Neural progenitor cell (in vitro differentiated cells): ENCODE data around the gene SGSM1. TPM values are rescaled to one million over a fixed set of nuclear protein-coding genes. Genes with fewer than 3 reads are reported as not detected.

ENCODE experiments used
- DNase-seq: peaks from one replicate; pipeline ENCODE4 v3.0.0-alpha.2; 2016; ENCODE audit warnings: low spot score
- H2AFZ ChIP-seq: fragments of 200-600 bp; sonication (generic); replicated peaks from 2 replicates; pipeline ENCODE4 v1.6.1; 2016; ENCODE audit warnings: antibody characterized with exemption
- H3F3A ChIP-seq: fragments of 200-600 bp; sonication (generic); 2 replicates; pipeline ENCODE4 v1.6.1; 2016; ENCODE audit warnings: antibody characterized with exemption, low read depth
- H3K27ac ChIP-seq: fragments of 200-600 bp; sonication (generic); 2 replicates; pipeline ENCODE4 v1.5.1; 2016; ENCODE audit warnings: mild to moderate bottlenecking
- H3K27me3 ChIP-seq: fragments of 200-600 bp; sonication (generic); 2 replicates; pipeline ENCODE4 v1.6.1; 2016; ENCODE audit warnings: mild to moderate bottlenecking, moderate library complexity
- H3K36me3 ChIP-seq: fragments of 200-600 bp; sonication (generic); 2 replicates; pipeline ENCODE4 v1.5.1; 2016
- H3K4me1 ChIP-seq: fragments of 200-600 bp; sonication (generic); 2 replicates; pipeline ENCODE4 v1.6.1; 2016; ENCODE audit warnings: mixed run types
- H3K4me2 ChIP-seq: fragments of 200-600 bp; sonication (generic); 2 replicates; pipeline ENCODE4 v1.6.1; 2016
- H3K4me3 ChIP-seq: fragments of 200-600 bp; sonication (generic); 2 replicates; pipeline ENCODE4 v1.5.1; 2016
- H3K79me2 ChIP-seq: fragments of 200-600 bp; sonication (generic); 2 replicates; pipeline ENCODE4 v1.6.1; 2016; ENCODE audit warnings: low read depth
- H3K9ac ChIP-seq: fragments of 200-600 bp; sonication (generic); 2 replicates; pipeline ENCODE4 v1.6.1; 2016
- H3K9me3 ChIP-seq: fragments of 200-600 bp; sonication (generic); 2 replicates; pipeline ENCODE4 v1.5.1; 2016; ENCODE audit warnings: low read depth
- H4K20me1 ChIP-seq: fragments of 200-600 bp; sonication (generic); 2 replicates; pipeline ENCODE4 v1.6.1; 2016; ENCODE audit warnings: low read depth
- H3K27ac Mint-ChIP-seq: 3 replicates; pipeline ENCODE4 v1.8.0; 2021; ENCODE audit warnings: mixed read lengths
- H3K27me3 Mint-ChIP-seq: 2 replicates; pipeline ENCODE4 v1.8.0; 2022; ENCODE audit warnings: low read depth, mild to moderate bottlenecking, inconsistent platforms, moderate library complexity, mixed read lengths; ENCODE audit not compliant: insufficient read depth
- H3K36me3 Mint-ChIP-seq: 3 replicates; pipeline ENCODE4 v1.8.0; 2021; ENCODE audit warnings: mixed read lengths
- H3K4me1 Mint-ChIP-seq: 3 replicates; pipeline ENCODE4 v1.8.0; 2021; ENCODE audit warnings: mixed read lengths
- H3K4me3 Mint-ChIP-seq: 3 replicates; pipeline ENCODE4 v1.8.0; 2021; ENCODE audit warnings: mild to moderate bottlenecking, moderate library complexity, mixed read lengths
- H3K9me3 Mint-ChIP-seq: 3 replicates; pipeline ENCODE4 v1.8.0; 2020; ENCODE audit warnings: mixed read lengths
- EZH2 ChIP-seq: fragments of 200-600 bp; sonication (generic); IDR thresholded peaks from 2 replicates; pipeline ENCODE4 v1.6.1; 2017; ENCODE audit warnings: antibody characterized with exemption, mild to moderate bottlenecking, moderate library complexity
- EZH2phosphoT487 ChIP-seq: fragments of 200-600 bp; sonication (generic); IDR thresholded peaks from 2 replicates; pipeline ENCODE4 v1.6.1; 2017; ENCODE audit warnings: antibody characterized with exemption
- total RNA-seq: library from RNA; depleted of rRNA; stranded (reverse); fragments of >200 nt; gene quantifications from 2 replicates; pipeline ENCODE4 v1.2.3, GENCODE V29; 2015; ENCODE audit warnings: low replicate concordance
- TF ChIP-seq, protein P1 (sequence below): fragments of 200-600 bp; sonication (generic); IDR thresholded peaks from 2 replicates; pipeline ENCODE4 v1.5.1; 2017; ENCODE audit warnings: antibody characterized with exemption, mild to moderate bottlenecking

SGSM1 gene
- total RNA-seq, 1 donor from 2014 or later = 1.1 TPM

GRCh38 chr22:24894220-24894975 is 88.4 kb downstream of the SGSM1 start:
- Mint-ChIP-seq H3K9me3 (peaks cover 2% of the 10 kb centered on the region), H3K4me1 (peaks cover 12% of the 10 kb centered on the region), H3K36me3 (no peaks in the 10 kb centered on the region), H3K27ac (no peak overlapping the region), H3K4me3 (no peak overlapping the region), H3K27me3 (peaks cover 2% of the 10 kb centered on the region)
- TF ChIP-seq, protein P1, sequence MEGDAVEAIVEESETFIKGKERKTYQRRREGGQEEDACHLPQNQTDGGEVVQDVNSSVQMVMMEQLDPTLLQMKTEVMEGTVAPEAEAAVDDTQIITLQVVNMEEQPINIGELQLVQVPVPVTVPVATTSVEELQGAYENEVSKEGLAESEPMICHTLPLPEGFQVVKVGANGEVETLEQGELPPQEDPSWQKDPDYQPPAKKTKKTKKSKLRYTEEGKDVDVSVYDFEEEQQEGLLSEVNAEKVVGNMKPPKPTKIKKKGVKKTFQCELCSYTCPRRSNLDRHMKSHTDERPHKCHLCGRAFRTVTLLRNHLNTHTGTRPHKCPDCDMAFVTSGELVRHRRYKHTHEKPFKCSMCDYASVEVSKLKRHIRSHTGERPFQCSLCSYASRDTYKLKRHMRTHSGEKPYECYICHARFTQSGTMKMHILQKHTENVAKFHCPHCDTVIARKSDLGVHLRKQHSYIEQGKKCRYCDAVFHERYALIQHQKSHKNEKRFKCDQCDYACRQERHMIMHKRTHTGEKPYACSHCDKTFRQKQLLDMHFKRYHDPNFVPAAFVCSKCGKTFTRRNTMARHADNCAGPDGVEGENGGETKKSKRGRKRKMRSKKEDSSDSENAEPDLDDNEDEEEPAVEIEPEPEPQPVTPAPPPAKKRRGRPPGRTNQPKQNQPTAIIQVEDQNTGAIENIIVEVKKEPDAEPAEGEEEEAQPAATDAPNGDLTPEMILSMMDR = no peak
- TF ChIP-seq EZH2phosphoT487 (no peak), EZH2 (no peak)
- Histone ChIP-seq H3K36me3 (no peaks in the 10 kb centered on the region), H2AFZ (no peak overlapping the region), H4K20me1 (no peaks in the 10 kb centered on the region), H3K9me3 (no peaks in the 10 kb centered on the region), H3K4me2 (no peak overlapping the region), H3K27me3 (no peaks in the 10 kb centered on the region), H3K4me1 (no peaks in the 10 kb centered on the region), H3K79me2 (no peaks in the 10 kb centered on the region), H3K9ac (no peak overlapping the region), H3F3A (no peaks in the 10 kb centered on the region), H3K27ac (no peak overlapping the region), H3K4me3 (no peak overlapping the region)
- DNase-seq = no peak

DNA sequence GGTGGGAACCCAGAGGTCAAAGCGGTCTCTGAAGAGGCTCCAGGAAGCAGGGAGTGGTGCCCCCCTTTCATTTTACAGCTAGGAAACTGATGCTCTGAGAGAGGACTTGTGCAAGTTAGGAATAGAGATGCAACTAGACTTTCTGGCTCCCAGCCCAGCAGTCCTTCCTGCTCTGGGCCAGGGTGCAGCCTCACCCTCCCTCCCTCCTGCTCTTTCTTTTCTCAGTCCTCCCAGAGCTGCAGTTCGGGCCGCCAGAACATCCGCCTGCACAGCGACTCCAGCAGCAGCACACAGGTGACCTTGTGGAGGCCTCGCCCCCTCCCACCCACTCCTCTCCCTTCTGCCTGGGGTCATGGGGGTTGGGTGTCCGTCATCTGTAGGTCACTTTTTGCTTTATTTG is 89.0 kb downstream of the SGSM1 start:
- Histone ChIP-seq H3K27me3 (no peaks in the 10 kb centered on the region), H3K36me3 (no peaks in the 10 kb centered on the region), H3K4me2 (no peak overlapping the region), H2AFZ (no peak overlapping the region), H3K9ac (no peak overlapping the region), H3F3A (peaks cover 1% of the 10 kb centered on the region), H3K9me3 (no peaks in the 10 kb centered on the region), H3K4me1 (no peaks in the 10 kb centered on the region), H3K4me3 (no peak overlapping the region), H3K79me2 (no peaks in the 10 kb centered on the region), H3K27ac (no peak overlapping the region), H4K20me1 (no peaks in the 10 kb centered on the region)
- Mint-ChIP-seq H3K36me3 (no peaks in the 10 kb centered on the region), H3K27me3 (peaks cover 1% of the 10 kb centered on the region), H3K4me1 (peaks cover 12% of the 10 kb centered on the region), H3K27ac (peak overlapping the region; percentile 72), H3K4me3 (no peak overlapping the region), H3K9me3 (peaks cover 2% of the 10 kb centered on the region)
- TF ChIP-seq EZH2phosphoT487 (no peak), EZH2 (no peak)
- TF ChIP-seq, protein P1 = no peak
- no peak for DNase-seq

DNA sequence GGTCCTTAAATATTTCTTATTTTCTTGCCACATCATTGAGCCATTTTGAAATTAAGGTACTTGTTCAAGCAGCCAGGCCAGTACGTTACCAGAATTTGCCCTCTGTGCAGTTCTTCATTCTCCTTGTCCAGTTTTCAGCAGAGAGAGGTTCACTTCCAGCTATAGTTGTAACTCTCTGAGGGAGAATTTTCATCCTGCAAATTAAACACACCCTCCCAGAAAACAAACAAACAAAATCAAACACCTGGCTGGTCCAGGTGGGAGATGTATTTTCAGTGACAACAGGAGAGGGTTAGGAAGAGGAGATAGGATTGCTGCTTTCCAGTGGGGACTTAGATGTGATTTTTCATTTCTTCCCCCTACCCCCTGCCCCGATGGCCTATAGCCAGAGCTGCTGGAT is 95.4 kb downstream of the SGSM1 start:
- H3K27me3 ChIP-seq = no peaks in the 10 kb centered on the region
- no peak overlapping the region for H3K4me3 ChIP-seq
- no peaks in the 10 kb centered on the region for H3K36me3 ChIP-seq
- no peak overlapping the region for H3K4me3 Mint-ChIP-seq
- peaks cover 18% of the 10 kb centered on the region for H3K9me3 Mint-ChIP-seq
- peaks cover 7% of the 10 kb centered on the region for H3K36me3 Mint-ChIP-seq
- no peak overlapping the region for H2AFZ ChIP-seq
- no peak for DNase-seq
- peaks cover 4% of the 10 kb centered on the region for H3F3A ChIP-seq
- H3K4me1 Mint-ChIP-seq = no peaks in the 10 kb centered on the region
- H3K79me2 ChIP-seq = no peaks in the 10 kb centered on the region
- no peaks in the 10 kb centered on the region for H4K20me1 ChIP-seq
- H3K4me1 ChIP-seq = no peaks in the 10 kb centered on the region
- TF ChIP-seq EZH2phosphoT487 (no peak), EZH2 (no peak)
- TF ChIP-seq, protein P1 = no peak
- H3K27ac Mint-ChIP-seq = no peak overlapping the region
- H3K9ac ChIP-seq = no peak overlapping the region
- H3K4me2 ChIP-seq = no peak overlapping the region
- H3K27ac ChIP-seq = no peak overlapping the region
- H3K27me3 Mint-ChIP-seq = peaks cover 3% of the 10 kb centered on the region
- H3K9me3 ChIP-seq = no peaks in the 10 kb centered on the region
